ENCODE data around the gene DNM3.

Gene DNM3

GRCh38 chr1:171931752-171932151, 90.5 kb downstream of the DNM3 start:
- no peak for DNase-seq

- DNase-seq, result no peak
These were observed 93.4 kb downstream of the DNM3 start for GRCh38 chr1:171934664-171935063.

GRCh38 chr1:171935086-171935485, 93.8 kb downstream of the DNM3 start:
- no peak for DNase-seq

GRCh38 chr1:171935664-171936063, 94.4 kb downstream of the DNM3 start:
- no peak for DNase-seq

- DNase-seq, result no peak
These were observed 96.6 kb downstream of the DNM3 start for GRCh38 chr1:171937938-171938337.

GRCh38 chr1:171939740-171940139, 98.4 kb downstream of the DNM3 start:
- DNase-seq, result no peak

- DNase-seq, result no peak
These were observed 99.1 kb downstream of the DNM3 start for GRCh38 chr1:171940368-171940767.

GRCh38 chr1:171941920-171942319, 100.6 kb downstream of the DNM3 start:
- DNase-seq, result no peak

GRCh38 chr1:171943973-171944561, 102.8 kb downstream of the DNM3 start:
- no peak for DNase-seq

GRCh38 chr1:171948511-171948910, 107.2 kb downstream of the DNM3 start:
- DNase-seq, result no peak

GRCh38 chr1:171949316-171949715, 108.0 kb downstream of the DNM3 start:
- no peak for DNase-seq

GRCh38 chr1:171953835-171954234, 112.5 kb downstream of the DNM3 start:
- no peak for DNase-seq

- no peak for DNase-seq
These were observed 113.1 kb downstream of the DNM3 start for GRCh38 chr1:171954361-171954760.

GRCh38 chr1:171961861-171962260, 120.6 kb downstream of the DNM3 start:
- DNase-seq, result no peak

GRCh38 chr1:171963762-171964161, 122.5 kb downstream of the DNM3 start:
- no peak for DNase-seq

GRCh38 chr1:171965777-171966176, 124.5 kb downstream of the DNM3 start:
- DNase-seq, result no peak

GRCh38 chr1:171966426-171967220, 125.3 kb downstream of the DNM3 start:
- DNase-seq, result no peak

GRCh38 chr1:171969226-171969625, 127.9 kb downstream of the DNM3 start:
- DNase-seq, result no peak

GRCh38 chr1:171969813-171970212, 128.5 kb downstream of the DNM3 start:
- no peak for DNase-seq

GRCh38 chr1:171972846-171973245, 131.5 kb downstream of the DNM3 start:
- no peak for DNase-seq

GRCh38 chr1:171973421-171973820, 132.1 kb downstream of the DNM3 start:
- DNase-seq, result no peak

GRCh38 chr1:171981303-171981702, 140.0 kb downstream of the DNM3 start:
- no peak for DNase-seq

GRCh38 chr1:171983584-171983983, 142.3 kb downstream of the DNM3 start:
- DNase-seq, result no peak

- no peak for DNase-seq
These were observed 143.0 kb downstream of the DNM3 start for GRCh38 chr1:171984262-171984661.

Measured in SHP77 treated with DMSO at 0.1 percent for 48 hours (cell line).